Iris pigment epithelial cell (primary cell): Measurements from ENCODE around the gene ZFYVE21.
A peak's percentile ranks its signal among the peaks of the same experiment; 100 is the strongest.
"Not testable (repeated sequence)": the region's sequence is repeated elsewhere in the genome, so short reads cannot be mapped to it uniquely, and the experiment has no call there.

Experiments
- DNase-seq: peaks from one replicate; pipeline ENCODE4 v3.0.0-alpha.2; 2011; ENCODE audit warnings: low read depth

Gene ZFYVE21

GRCh38 chr14:103763730-103764488, 48.3 kb downstream of the ZFYVE21 start:
- DNase-seq, result no peak

- no peak for DNase-seq
Observed at GRCh38 chr14:103765526-103765925, 49.9 kb downstream of the ZFYVE21 start.

GRCh38 chr14:103767336-103767894, 51.8 kb downstream of the ZFYVE21 start:
- DNase-seq, result peak; percentile 17

GRCh38 chr14:103770500-103770899, 54.9 kb downstream of the ZFYVE21 start:
- no peak for DNase-seq

- no peak for DNase-seq
Observed at GRCh38 chr14:103770902-103771301, 55.3 kb downstream of the ZFYVE21 start.

- no peak for DNase-seq
Observed at GRCh38 chr14:103772078-103772712, 56.6 kb downstream of the ZFYVE21 start.

GRCh38 chr14:103773521-103773920, 57.9 kb downstream of the ZFYVE21 start:
- no peak for DNase-seq

GRCh38 chr14:103775506-103775905, 59.9 kb downstream of the ZFYVE21 start:
- DNase-seq, result no peak

GRCh38 chr14:103776319-103776718, 60.7 kb downstream of the ZFYVE21 start:
- not testable (repeated sequence) for DNase-seq

- DNase-seq, result no peak
Observed at GRCh38 chr14:103782376-103782775, 66.8 kb downstream of the ZFYVE21 start.
